Naive thymus-derived CD4-positive, alpha-beta T cell (primary cell): ENCODE data around the gene CSNK1G3. TPM values are rescaled to one million over a fixed set of nuclear protein-coding genes. Genes with fewer than 3 reads are reported as not detected.

Experiments used
- ATAC-seq: fragments of 150-1000 bp; cut with Tn5 transposase; 2 replicates; pipeline ENCODE4 v1.10.0; 2021; ENCODE audit warnings: mild to moderate bottlenecking, moderate library complexity
- CTCF ChIA-PET: fragments of 350-600 bp; sonication (Branson Sonifier 250); formaldehyde crosslinking; loops from one replicate; lab custom pipeline; 2021; ENCODE audit warnings: antibody characterized with exemption; lab: Charles Lee
- POLR2A ChIA-PET: fragments of 350-600 bp; sonication (Branson Sonifier 250); formaldehyde crosslinking; loops from one replicate; lab custom pipeline; 2021; ENCODE audit warnings: antibody characterized with exemption, inconsistent platforms; lab: Charles Lee
- DNase-seq, 9 donors: peaks; one replicate each; pipeline versions ENCODE4 v3.0.0 to v3.0.0-alpha.2; 2020 to 2022; ENCODE audit warnings: mixed read lengths in 1 of 9
- H3K27ac ChIP-seq: one replicate; pipeline ENCODE4 v1.7.0; 2013; ENCODE audit warnings: mild to moderate bottlenecking, low read depth, low read length, moderate library complexity
- H3K27me3 ChIP-seq, 2 donors: one replicate each; pipeline ENCODE4 v1.7.0; 2013; ENCODE audit warnings: low read length in 2 of 2, mild to moderate bottlenecking in 2 of 2, moderate library complexity in 2 of 2; ENCODE audit not compliant: control insufficient read depth in 2 of 2, insufficient read depth in 2 of 2
- H3K36me3 ChIP-seq, 3 experiments: 1 replicate in 2 of 3; 2 replicates in 1 of 3; pipeline ENCODE4 v1.7.0; 2013; ENCODE audit warnings: low read length in 3 of 3, mild to moderate bottlenecking in 3 of 3, moderate library complexity in 1 of 3; ENCODE audit not compliant: insufficient read depth in 3 of 3, control insufficient read depth in 2 of 3
- H3K4me1 ChIP-seq, 2 donors: one replicate each; pipeline ENCODE4 v1.7.0; 2013; ENCODE audit warnings: low read length in 2 of 2, mild to moderate bottlenecking in 2 of 2, moderate library complexity in 1 of 2; ENCODE audit not compliant: control insufficient read depth in 2 of 2, insufficient read depth in 2 of 2
- H3K4me3 ChIP-seq: 2 replicates; pipeline ENCODE4 v1.7.0; 2013; ENCODE audit warnings: mild to moderate bottlenecking, low read length
- H3K9me3 ChIP-seq, 3 experiments: 1 replicate in 2 of 3; 2 replicates in 1 of 3; pipeline ENCODE4 v1.7.0; 2013; ENCODE audit warnings: low read length in 3 of 3; ENCODE audit not compliant: control insufficient read depth in 2 of 3
- H3K27ac Mint-ChIP-seq, 9 donors: one replicate each; pipeline ENCODE4 v1.8.0; 2020 to 2022; ENCODE audit warnings: mixed read lengths in 9 of 9, mild to moderate bottlenecking in 8 of 9, moderate library complexity in 5 of 9, inconsistent platforms in 2 of 9
- H3K27me3 Mint-ChIP-seq, 5 donors: one replicate each; pipeline ENCODE4 v1.8.0; 2021 to 2022; ENCODE audit warnings: mixed read lengths in 5 of 5, mild to moderate bottlenecking in 1 of 5
- H3K36me3 Mint-ChIP-seq, 5 donors: one replicate each; pipeline ENCODE4 v1.8.0; 2020 to 2022; ENCODE audit warnings: mixed read lengths in 5 of 5, mild to moderate bottlenecking in 3 of 5, inconsistent platforms in 1 of 5
- H3K4me1 Mint-ChIP-seq, 7 donors: one replicate each; pipeline ENCODE4 v1.8.0; 2020 to 2022; ENCODE audit warnings: mixed read lengths in 7 of 7, mild to moderate bottlenecking in 3 of 7, inconsistent platforms in 1 of 7
- H3K4me3 Mint-ChIP-seq, 10 donors: one replicate each; pipeline ENCODE4 v1.8.0; 2020 to 2022; ENCODE audit warnings: mild to moderate bottlenecking in 10 of 10, mixed read lengths in 10 of 10, moderate library complexity in 6 of 10, inconsistent platforms in 2 of 10
- H3K9me3 Mint-ChIP-seq, 11 donors: one replicate each; pipeline ENCODE4 v1.8.0; 2020 to 2022; ENCODE audit warnings: mixed read lengths in 11 of 11, mild to moderate bottlenecking in 4 of 11, inconsistent platforms in 1 of 11, moderate library complexity in 1 of 11
- intact Hi-C, 2 donors: fragments of 100-400 bp; cut with micrococcal nuclease; formaldehyde crosslinking; loops; one replicate each; pipeline ENCODE4 v1.15.1; 2023
- polyA plus RNA-seq, 2 donors: library from polyadenylated mRNA; unstranded; fragments of 300-500 nt; fragmentation: Illumina TruSeq; gene quantifications; one replicate each; pipeline ENCODE4 v1.2.3, GENCODE V29; 2021
- total RNA-seq, 6 experiments: library from RNA in 5 of 6; stranded (reverse) in 5 of 6; gene quantifications; 1 replicate in 5 of 6; 2 replicates in 1 of 6; pipeline ENCODE4 v1.2.3 and lab custom pipeline; 2021 to 2026

CSNK1G3 gene
- total and polyA plus RNA-seq, 7 experiments from 2014 or later = 20.0 to 83.8 (median 52.3) TPM

- Histone ChIP-seq H3K4me1 (no peaks in the 10 kb centered on the region), H3K4me3 (no peak overlapping the region), H3K27ac (no peak overlapping the region), H3K36me3 (peaks cover 0 to 5% (median 0%) of the 10 kb centered on the region in 3 experiments), H3K27me3 (no peaks in the 10 kb centered on the region), H3K9me3 (no peaks in the 10 kb centered on the region)
- Mint-ChIP-seq H3K36me3 (peaks cover 0 to 45% (median 34%) of the 10 kb centered on the region in 5 donors), H3K4me1 (peaks cover 0 to 6% (median 0%) of the 10 kb centered on the region in 7 donors), H3K9me3 (peaks cover 0 to 5% (median 0%) of the 10 kb centered on the region in 11 donors), H3K27ac (no peak overlapping the region), H3K27me3 (no peaks in the 10 kb centered on the region), H3K4me3 (no peak overlapping the region)
- ChIA-PET POLR2A (interaction anchor here (0.5 kb wide), 1 partner anchor 21 kb away, joined by 4 read pairs; no protein-coding TSS in a partner anchor), CTCF (no interaction called here)
- ATAC-seq (peak; percentile 36), DNase-seq (no peak)
- intact Hi-C loops = loop anchor here in 1 of 2 donors (10.0 kb wide), 1 partner anchor 68 kb away; the partner anchor contains the start of gene CSNK1G3
Observed at GRCh38 chr5:123582550-123583285, 70.7 kb downstream of the CSNK1G3 start.

- no peaks in the 10 kb centered on the region for H3K4me1 ChIP-seq
- intact Hi-C loops = loop anchor here in 1 of 2 donors (10.0 kb wide), 1 partner anchor 71 kb away; the partner anchor contains the start of gene CSNK1G3
- no peak overlapping the region for H3K4me3 ChIP-seq
- H3K27me3 ChIP-seq = no peaks in the 10 kb centered on the region
- ATAC-seq = no peak
- H3K36me3 ChIP-seq = no peaks in the 10 kb centered on the region
- Mint-ChIP-seq H3K36me3 (peaks cover 0 to 31% (median 19%) of the 10 kb centered on the region in 5 donors), H3K27me3 (no peaks in the 10 kb centered on the region), H3K9me3 (peaks cover 0 to 5% (median 0%) of the 10 kb centered on the region in 11 donors), H3K4me1 (peaks cover 0 to 4% (median 0%) of the 10 kb centered on the region in 7 donors), H3K27ac (no peak overlapping the region), H3K4me3 (no peak overlapping the region)
- no peak overlapping the region for H3K27ac ChIP-seq
- DNase-seq = no peak
- POLR2A ChIA-PET = interaction anchor here (0.9 kb wide), 1 partner anchor 74 kb away, joined by 6 read pairs; the partner anchor contains the start of gene CSNK1G3
- no peaks in the 10 kb centered on the region for H3K9me3 ChIP-seq
- CTCF ChIA-PET = no interaction called here
Observed at GRCh38 chr5:123585871-123586270, 73.9 kb downstream of the CSNK1G3 start.

GRCh38 chr5:123594434-123594833, 82.5 kb downstream of the CSNK1G3 start:
- CTCF ChIA-PET = interaction anchor here (1.7 kb wide), 1 partner anchor 16 kb away, joined by 5 read pairs; no protein-coding TSS in a partner anchor
- POLR2A ChIA-PET = interaction anchor here (1.1 kb wide), 1 partner anchor 21 kb away, joined by 4 read pairs; no protein-coding TSS in a partner anchor
- Mint-ChIP-seq H3K27ac (no peak overlapping the region), H3K9me3 (no peaks in the 10 kb centered on the region), H3K4me3 (no peak overlapping the region), H3K4me1 (peaks cover 0 to 7% (median 0%) of the 10 kb centered on the region in 7 donors), H3K36me3 (peaks cover 17 to 31% (median 25%) of the 10 kb centered on the region in 5 donors), H3K27me3 (no peaks in the 10 kb centered on the region)
- H3K27ac ChIP-seq = no peak overlapping the region
- intact Hi-C loops = no loop called here
- no peak for DNase-seq
- no peak for ATAC-seq
- H3K9me3 ChIP-seq = no peaks in the 10 kb centered on the region
- peaks cover 4 to 13% (median 5%) of the 10 kb centered on the region in 3 experiments for H3K36me3 ChIP-seq
- H3K27me3 ChIP-seq = no peaks in the 10 kb centered on the region
- H3K4me3 ChIP-seq = no peak overlapping the region
- H3K4me1 ChIP-seq = no peaks in the 10 kb centered on the region

GRCh38 chr5:123597018-123597417, 85.0 kb downstream of the CSNK1G3 start:
- H3K27ac Mint-ChIP-seq = no peak overlapping the region
- H3K36me3 ChIP-seq = peaks cover 4 to 8% (median 4%) of the 10 kb centered on the region in 3 experiments
- H3K4me3 Mint-ChIP-seq = no peak overlapping the region
- H3K27ac ChIP-seq = no peak overlapping the region
- CTCF ChIA-PET = no interaction called here
- no peak overlapping the region for H3K4me3 ChIP-seq
- DNase-seq = no peak
- no peaks in the 10 kb centered on the region for H3K9me3 ChIP-seq
- no peaks in the 10 kb centered on the region for H3K27me3 ChIP-seq
- no peaks in the 10 kb centered on the region for H3K9me3 Mint-ChIP-seq
- H3K36me3 Mint-ChIP-seq = peaks cover 15 to 29% (median 23%) of the 10 kb centered on the region in 5 donors
- ATAC-seq = no peak
- H3K4me1 Mint-ChIP-seq = peaks cover 0 to 7% (median 4%) of the 10 kb centered on the region in 7 donors
- POLR2A ChIA-PET = no interaction called here
- intact Hi-C loops = no loop called here
- H3K4me1 ChIP-seq = no peaks in the 10 kb centered on the region
- no peaks in the 10 kb centered on the region for H3K27me3 Mint-ChIP-seq

GRCh38 chr5:123598028-123598689, 86.2 kb downstream of the CSNK1G3 start:
- DNase-seq (no peak), ATAC-seq (no peak)
- H3K4me1 ChIP-seq = no peaks in the 10 kb centered on the region
- Mint-ChIP-seq H3K4me3 (no peak overlapping the region), H3K36me3 (peaks cover 11 to 28% (median 19%) of the 10 kb centered on the region in 5 donors), H3K4me1 (peaks cover 0 to 7% (median 4%) of the 10 kb centered on the region in 7 donors), H3K9me3 (no peaks in the 10 kb centered on the region), H3K27ac (peak overlapping the region in 1 of 9 donors; percentile 37), H3K27me3 (no peaks in the 10 kb centered on the region)
- H3K27ac ChIP-seq = no peak overlapping the region
- ChIA-PET POLR2A (no interaction called here), CTCF (no interaction called here)
- H3K4me3 ChIP-seq = no peak overlapping the region
- no peaks in the 10 kb centered on the region for H3K9me3 ChIP-seq
- H3K36me3 ChIP-seq = peaks cover 0 to 10% (median 4%) of the 10 kb centered on the region in 3 experiments
- intact Hi-C loops = no loop called here
- no peaks in the 10 kb centered on the region for H3K27me3 ChIP-seq

- intact Hi-C loops = no loop called here
- H3K36me3 Mint-ChIP-seq = peaks cover 4 to 27% (median 12%) of the 10 kb centered on the region in 5 donors
- peak overlapping the region in 1 of 9 donors; percentile 6 for H3K27ac Mint-ChIP-seq
Observed at GRCh38 chr5:123599171-123599570, 87.2 kb downstream of the CSNK1G3 start.

More at GRCh38 chr5:123599171-123599570, 87.2 kb downstream of the CSNK1G3 start:
- Mint-ChIP-seq H3K9me3 (no peaks in the 10 kb centered on the region), H3K27me3 (no peaks in the 10 kb centered on the region), H3K4me3 (no peak overlapping the region), H3K4me1 (peaks cover 0 to 7% (median 4%) of the 10 kb centered on the region in 7 donors)
- DNase-seq (no peak), ATAC-seq (no peak)
- H3K4me1 ChIP-seq = no peaks in the 10 kb centered on the region
- peaks cover 0 to 10% (median 4%) of the 10 kb centered on the region in 3 experiments for H3K36me3 ChIP-seq
- no peaks in the 10 kb centered on the region for H3K9me3 ChIP-seq
- no peak overlapping the region for H3K4me3 ChIP-seq
- CTCF ChIA-PET = no interaction called here
- H3K27me3 ChIP-seq = no peaks in the 10 kb centered on the region
- H3K27ac ChIP-seq = no peak overlapping the region
- POLR2A ChIA-PET = no interaction called here
